Measurements from ENCODE around the gene ACP7. TPM values are rescaled to one million over a fixed set of nuclear protein-coding genes. Genes with fewer than 3 reads are reported as not detected.

The ACP7 gene
- total and polyA plus RNA-seq, 2 donors (not counting 3 experiments of a cell fraction or from before 2014, with no cell fraction given) = 0.04 to 0.49 TPM

DNA sequence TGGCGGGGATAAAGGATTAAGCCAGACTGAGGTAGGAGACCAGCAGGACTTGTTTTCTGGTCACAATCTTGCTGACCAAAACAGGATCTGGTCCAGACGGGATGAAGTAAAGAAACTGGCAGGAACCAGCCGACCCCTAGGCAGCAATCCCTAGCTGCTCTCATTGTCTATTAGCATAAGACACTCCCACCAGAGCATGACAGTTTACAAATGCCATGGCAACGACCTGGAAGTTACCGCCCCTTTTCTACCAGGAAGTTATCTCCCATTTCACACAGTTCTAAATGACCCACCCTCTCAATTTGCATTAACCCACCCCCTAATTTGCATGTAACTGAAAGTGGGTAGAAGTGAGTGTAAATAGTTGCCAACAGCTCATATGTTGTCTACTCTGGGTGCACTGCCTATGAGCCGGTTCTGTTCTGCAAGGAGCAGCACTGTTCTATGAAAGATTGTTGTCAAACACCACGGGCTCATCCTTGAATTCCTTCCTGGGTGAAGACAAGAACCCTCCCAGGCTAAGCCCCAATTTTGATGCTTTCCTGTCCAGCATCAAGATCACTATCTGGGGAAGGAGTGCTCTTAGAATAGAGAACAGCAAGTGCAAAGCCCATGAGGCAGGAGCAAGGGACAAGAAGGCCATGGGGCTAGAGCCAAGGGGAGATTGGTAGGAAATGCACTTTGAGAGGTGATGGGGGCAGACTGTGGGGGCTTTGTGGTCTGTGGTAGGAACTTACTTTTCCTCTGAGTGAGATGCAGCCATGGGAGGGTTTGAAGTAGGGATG, 37.9 kb upstream of the ACP7 start:
- no peaks in the 10 kb centered on the region for H3K36me3 ChIP-seq (ENCODE audit: control insufficient read depth in 2 of 2, extremely low read depth in 1 of 2, insufficient read depth in 2 of 2, low read length in 2 of 2)
- H3K9ac ChIP-seq (replicated peaks; ENCODE audit: extremely low read depth, insufficient read depth, low read length) = no peak overlapping the region
- H3K4me3 ChIP-seq (replicated peaks in 1 of 3; ENCODE audit: insufficient read depth in 1 of 3, low read depth in 1 of 3, low read length in 3 of 3) = no peak overlapping the region
- no peaks in the 10 kb centered on the region for H3K9me3 ChIP-seq (replicated peaks; ENCODE audit: control insufficient read depth, insufficient read depth, low read length)
- H3K4me2 ChIP-seq (ENCODE audit: insufficient read depth, low read length) = no peak overlapping the region
- BruUV-seq (replicated peaks) = no TSS peak
- no peaks in the 10 kb centered on the region for H3K79me2 ChIP-seq (ENCODE audit: control insufficient read depth, insufficient read depth, low read length)
- intact Hi-C loops (cut with micrococcal nuclease) = no loop called here
- no peak for TF ChIP-seq POLR2AphosphoS5 (IDR thresholded peaks at IDR 0.05; ENCODE audit: insufficient read depth, low read depth, low read length)
- TF ChIP-seq JUN (IDR thresholded peaks at IDR 0.05; ENCODE audit: borderline replicate concordance, insufficient read depth, insufficient read length, low read depth) = no peak
- no peak for TF ChIP-seq FOS (IDR thresholded peaks at IDR 0.05; ENCODE audit: borderline replicate concordance, insufficient read depth, low read length)
- TF ChIP-seq, protein P1, sequence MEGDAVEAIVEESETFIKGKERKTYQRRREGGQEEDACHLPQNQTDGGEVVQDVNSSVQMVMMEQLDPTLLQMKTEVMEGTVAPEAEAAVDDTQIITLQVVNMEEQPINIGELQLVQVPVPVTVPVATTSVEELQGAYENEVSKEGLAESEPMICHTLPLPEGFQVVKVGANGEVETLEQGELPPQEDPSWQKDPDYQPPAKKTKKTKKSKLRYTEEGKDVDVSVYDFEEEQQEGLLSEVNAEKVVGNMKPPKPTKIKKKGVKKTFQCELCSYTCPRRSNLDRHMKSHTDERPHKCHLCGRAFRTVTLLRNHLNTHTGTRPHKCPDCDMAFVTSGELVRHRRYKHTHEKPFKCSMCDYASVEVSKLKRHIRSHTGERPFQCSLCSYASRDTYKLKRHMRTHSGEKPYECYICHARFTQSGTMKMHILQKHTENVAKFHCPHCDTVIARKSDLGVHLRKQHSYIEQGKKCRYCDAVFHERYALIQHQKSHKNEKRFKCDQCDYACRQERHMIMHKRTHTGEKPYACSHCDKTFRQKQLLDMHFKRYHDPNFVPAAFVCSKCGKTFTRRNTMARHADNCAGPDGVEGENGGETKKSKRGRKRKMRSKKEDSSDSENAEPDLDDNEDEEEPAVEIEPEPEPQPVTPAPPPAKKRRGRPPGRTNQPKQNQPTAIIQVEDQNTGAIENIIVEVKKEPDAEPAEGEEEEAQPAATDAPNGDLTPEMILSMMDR (IDR thresholded peaks at IDR 0.05; ENCODE audit: extremely low read depth in 1 of 2, insufficient read depth in 1 of 2, low read depth in 1 of 2, low read length in 2 of 2) = no peak
- TF ChIP-seq MYC (IDR thresholded peaks at IDR 0.05; ENCODE audit: low read depth, low read length) = no peak
- TF ChIP-seq EZH2 (IDR thresholded peaks at IDR 0.05; ENCODE audit: borderline replicate concordance, low read depth, low read length, severe bottlenecking) = no peak
- TF ChIP-seq POLR2A (IDR thresholded peaks at IDR 0.05; ENCODE audit: low read depth, low read length) = no peak
- TF ChIP-seq, protein P2, sequence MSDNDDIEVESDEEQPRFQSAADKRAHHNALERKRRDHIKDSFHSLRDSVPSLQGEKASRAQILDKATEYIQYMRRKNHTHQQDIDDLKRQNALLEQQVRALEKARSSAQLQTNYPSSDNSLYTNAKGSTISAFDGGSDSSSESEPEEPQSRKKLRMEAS (IDR thresholded peaks at IDR 0.05; ENCODE audit: insufficient read depth, insufficient read length) = no peak
- no peaks in the 10 kb centered on the region for H4K20me1 ChIP-seq (replicated peaks; ENCODE audit: control insufficient read depth, extremely low read depth, insufficient read depth, low read length)
- peak; percentile 15 for FAIRE-seq
- CTCF ChIA-PET = no interaction called here
- dilution Hi-C loops (cut with MboI; ENCODE audit: extremely low pct_ligation_motif_present, low sequenced_read_pairs) = no loop called here
- POLR2A ChIA-PET = interaction anchor here (0.6 to 0.7 kb wide), 2 partner anchors 14 to 91 kb away, joined by 3 to 7 read pairs; no protein-coding TSS in a partner anchor
- no peak overlapping the region for H2AFZ ChIP-seq (ENCODE audit: low read depth, low read length)
- no peaks in the 10 kb centered on the region for H3K9me1 ChIP-seq (replicated peaks; ENCODE audit: control insufficient read depth, extremely low read depth, insufficient read depth, low read length)
- H3K4me1 ChIP-seq (ENCODE audit: control insufficient read depth, extremely low read depth, insufficient read depth, low read length) = no peaks in the 10 kb centered on the region
- DNase-seq (ENCODE audit: low read depth, low spot score) = no peak
- no peak overlapping the region for H3K27ac ChIP-seq (ENCODE audit: insufficient read depth, low read depth, low read length)
- H3K27me3 ChIP-seq (ENCODE audit: control insufficient read depth in 2 of 2, insufficient read depth in 2 of 2, low read length in 2 of 2) = peaks cover 0 to 1% of the 10 kb centered on the region in 2 experiments
